GM18526 (cell line): ENCODE data around the gene ITGB1BP1.

ENCODE experiments used
- POLR2A ChIP-seq: IDR thresholded peaks from 3 replicates; pipeline ENCODE4 v1.6.1; 2011; ENCODE audit not compliant: insufficient read length; ENCODE audit errors: extremely low read depth

ITGB1BP1 gene

GRCh38 chr2:9374071-9374730 is 49.1 kb downstream of the ITGB1BP1 start:
- no peak for TF ChIP-seq POLR2A

GRCh38 chr2:9373476-9373875 is 49.9 kb downstream of the ITGB1BP1 start:
- TF ChIP-seq POLR2A: no peak

- no peak for TF ChIP-seq POLR2A
These were observed 50.3 kb downstream of the ITGB1BP1 start for GRCh38 chr2:9373047-9373446.

GRCh38 chr2:9370746-9371145 is 52.6 kb downstream of the ITGB1BP1 start:
- TF ChIP-seq POLR2A: no peak

- TF ChIP-seq POLR2A: no peak
These were observed 57.3 kb downstream of the ITGB1BP1 start for GRCh38 chr2:9366026-9366425.

- no peak for TF ChIP-seq POLR2A
These were observed 57.8 kb downstream of the ITGB1BP1 start for GRCh38 chr2:9365498-9366019.

- TF ChIP-seq POLR2A: no peak
These were observed 58.4 kb downstream of the ITGB1BP1 start for GRCh38 chr2:9364791-9365497.

GRCh38 chr2:9364373-9364772 is 59.0 kb downstream of the ITGB1BP1 start:
- TF ChIP-seq POLR2A: no peak

GRCh38 chr2:9360701-9361100 is 62.6 kb downstream of the ITGB1BP1 start:
- no peak for TF ChIP-seq POLR2A

GRCh38 chr2:9360110-9360509 is 63.2 kb downstream of the ITGB1BP1 start:
- no peak for TF ChIP-seq POLR2A

GRCh38 chr2:9359463-9359862 is 63.9 kb downstream of the ITGB1BP1 start:
- TF ChIP-seq POLR2A: no peak

- no peak for TF ChIP-seq POLR2A
These were observed 64.5 kb downstream of the ITGB1BP1 start for GRCh38 chr2:9358846-9359245.

- no peak for TF ChIP-seq POLR2A
These were observed 67.1 kb downstream of the ITGB1BP1 start for GRCh38 chr2:9356261-9356660.

- no peak for TF ChIP-seq POLR2A
These were observed 67.6 kb downstream of the ITGB1BP1 start for GRCh38 chr2:9355716-9356115.

- no peak for TF ChIP-seq POLR2A
These were observed 68.1 kb downstream of the ITGB1BP1 start for GRCh38 chr2:9355270-9355669.

GRCh38 chr2:9354318-9354717 is 69.0 kb downstream of the ITGB1BP1 start:
- no peak for TF ChIP-seq POLR2A
